ENCODE results near the gene MAEA. TPM values are rescaled to one million over a fixed set of nuclear protein-coding genes. Genes with fewer than 3 reads are reported as not detected.

The MAEA gene
- total and polyA plus RNA-seq, 4 donors = 20.9 to 33.9 (median 29.8) TPM

GRCh38 chr4:1244081-1244977, 45.4 kb upstream of the MAEA start:
- 64% methylated on average over 33 of the region's 33 CpGs for WGBS
- Histone ChIP-seq H3K9ac (ENCODE audit: low read depth in 1 of 2, low read length in 2 of 2) (no peak overlapping the region), H3K27ac (ENCODE audit: low read depth in 1 of 2, low read length in 2 of 2) (no peak overlapping the region), H3K4me1 (ENCODE audit: control insufficient read depth in 4 of 4, insufficient read depth in 4 of 4, low read length in 3 of 4) (peaks cover 39 to 69% (median 64%) of the 10 kb centered on the region in 4 donors), H3K27me3 (ENCODE audit: control insufficient read depth in 4 of 4, insufficient read depth in 4 of 4, low read length in 3 of 4) (no peaks in the 10 kb centered on the region), H3K4me3 (ENCODE audit: low read depth in 1 of 3, low read length in 3 of 3) (no peak overlapping the region), H3K36me3 (ENCODE audit: control insufficient read depth in 4 of 4, insufficient read depth in 3 of 4, low read depth in 1 of 4, low read length in 3 of 4) (peaks cover 6 to 13% (median 9%) of the 10 kb centered on the region in 4 donors), H3K9me3 (ENCODE audit: control insufficient read depth in 4 of 4, low read length in 3 of 4) (no peaks in the 10 kb centered on the region)
- no peak for DNase-seq (ENCODE audit: low spot score)
- no peak for TF ChIP-seq RXRA (IDR thresholded peaks at IDR 0.05)

- H3K27ac ChIP-seq (ENCODE audit: low read depth in 1 of 2, low read length in 2 of 2) = no peak overlapping the region
- peaks cover 3 to 7% (median 6%) of the 10 kb centered on the region in 4 donors for H3K36me3 ChIP-seq (ENCODE audit: control insufficient read depth in 4 of 4, insufficient read depth in 3 of 4, low read depth in 1 of 4, low read length in 3 of 4)
- H3K4me3 ChIP-seq (ENCODE audit: low read depth in 1 of 3, low read length in 3 of 3) = no peak overlapping the region
- TF ChIP-seq CTCF (IDR thresholded peaks at IDR 0.05; ENCODE audit: low read depth, low read length, missing input control) (no peak), ZBTB33 (IDR thresholded peaks at IDR 0.05) (no peak), SP1 (IDR thresholded peaks at IDR 0.05) (no peak), YY1 (IDR thresholded peaks at IDR 0.05) (no peak), NR2F2 (IDR thresholded peaks at IDR 0.05) (no peak), TAF1 (conservative IDR thresholded peaks at IDR 0.05) (no peak), JUND (IDR thresholded peaks at IDR 0.05) (no peak), RXRA (IDR thresholded peaks at IDR 0.05) (no peak), EGR1 (IDR thresholded peaks at IDR 0.05; ENCODE audit: low read depth in 2 of 2) (no peak)
- WGBS = 83% methylated on average over 19 of the region's 19 CpGs
- H3K4me1 ChIP-seq (ENCODE audit: control insufficient read depth in 4 of 4, insufficient read depth in 4 of 4, low read length in 3 of 4) = peaks cover 41 to 73% (median 67%) of the 10 kb centered on the region in 4 donors
- no peaks in the 10 kb centered on the region for H3K27me3 ChIP-seq (ENCODE audit: control insufficient read depth in 4 of 4, insufficient read depth in 4 of 4, low read length in 3 of 4)
- H3K9me3 ChIP-seq (ENCODE audit: control insufficient read depth in 4 of 4, low read length in 3 of 4) = no peaks in the 10 kb centered on the region
- H3K9ac ChIP-seq (ENCODE audit: low read depth in 1 of 2, low read length in 2 of 2) = no peak overlapping the region
- DNase-seq (ENCODE audit: low spot score) = no peak
These were observed 44.7 kb upstream of the MAEA start for GRCh38 chr4:1244978-1245471.

- Histone ChIP-seq H3K4me3 (ENCODE audit: low read depth in 1 of 3, low read length in 3 of 3) (no peak overlapping the region), H3K27ac (ENCODE audit: low read depth in 1 of 2, low read length in 2 of 2) (no peak overlapping the region), H3K27me3 (ENCODE audit: control insufficient read depth in 4 of 4, insufficient read depth in 4 of 4, low read length in 3 of 4) (no peaks in the 10 kb centered on the region), H3K4me1 (ENCODE audit: control insufficient read depth in 4 of 4, insufficient read depth in 4 of 4, low read length in 3 of 4) (peaks cover 41 to 78% (median 73%) of the 10 kb centered on the region in 4 donors), H3K36me3 (ENCODE audit: control insufficient read depth in 4 of 4, insufficient read depth in 3 of 4, low read depth in 1 of 4, low read length in 3 of 4) (peaks cover 3 to 6% (median 4%) of the 10 kb centered on the region in 4 donors), H3K9ac (ENCODE audit: low read depth in 1 of 2, low read length in 2 of 2) (no peak overlapping the region), H3K9me3 (ENCODE audit: control insufficient read depth in 4 of 4, low read length in 3 of 4) (no peaks in the 10 kb centered on the region)
- WGBS = 89% methylated on average over 26 of the region's 26 CpGs
- no peak for DNase-seq (ENCODE audit: low spot score)
- TF ChIP-seq GABPA (IDR thresholded peaks at IDR 0.05 in 1 of 2, conservative IDR thresholded peaks at IDR 0.05 in 1 of 2) (no peak), REST (IDR thresholded peaks at IDR 0.05) (no peak), HNF4G (IDR thresholded peaks at IDR 0.05) (no peak), CTCF (IDR thresholded peaks at IDR 0.05; ENCODE audit: low read depth, low read length, missing input control) (no peak), ZBTB33 (IDR thresholded peaks at IDR 0.05) (no peak)
These were observed 44.1 kb upstream of the MAEA start for GRCh38 chr4:1245481-1246051.

All from liver (tissue), 9 donors.